HG02798 (cell line): ENCODE data around the gene NTMT2.
"Not testable (repeated sequence)": the region's sequence is repeated elsewhere in the genome, so short reads cannot be mapped to it uniquely, and the experiment has no call there.

Source experiments
- ATAC-seq: cut with Tn5 transposase; IDR thresholded peaks from one replicate; pipeline ENCODE4 v1.9.1; 2021; ENCODE audit warnings: mild to moderate bottlenecking; ENCODE audit not compliant: unreplicated experiment, poor library complexity

Gene NTMT2

DNA sequence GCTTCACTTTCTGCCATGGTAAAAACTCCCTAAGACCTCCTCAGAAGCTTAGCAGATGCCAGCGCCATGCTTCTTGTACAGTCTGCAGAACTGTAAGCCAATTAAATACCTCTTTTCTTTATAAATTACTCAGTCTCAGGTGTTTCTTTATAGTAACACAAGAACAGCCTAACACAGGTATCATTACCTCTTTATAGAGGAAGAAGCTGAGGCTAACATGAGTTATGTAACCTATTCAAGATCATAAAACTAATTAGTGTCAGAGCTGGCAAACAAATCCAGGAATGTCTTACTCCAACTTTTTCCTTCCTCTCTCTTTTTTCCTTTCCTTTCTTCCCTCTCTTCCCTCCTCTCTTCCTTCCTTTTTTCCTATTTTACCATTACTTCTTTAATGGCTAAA is 9.3 kb downstream of the NTMT2 start:
- ATAC-seq, result no peak

DNA sequence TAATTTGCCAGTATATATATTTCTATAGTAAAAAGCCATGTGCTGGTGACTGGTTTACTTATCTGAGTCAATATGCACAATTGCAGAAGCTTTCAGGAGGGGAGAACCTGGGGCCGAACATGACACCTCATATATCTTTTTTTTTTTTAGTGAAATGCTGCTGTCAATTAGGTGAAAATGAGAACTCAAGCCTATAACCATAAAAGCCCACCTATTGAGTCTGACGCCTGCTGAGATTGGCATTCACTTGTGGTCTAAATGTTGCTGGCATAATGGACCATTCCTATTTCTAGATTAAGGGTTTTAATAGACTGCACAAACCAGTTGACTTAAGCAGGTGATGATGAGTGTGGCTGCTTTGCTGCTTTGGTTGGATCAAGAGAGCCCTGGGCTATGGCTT is 10.8 kb downstream of the NTMT2 start:
- ATAC-seq, result no peak

DNA sequence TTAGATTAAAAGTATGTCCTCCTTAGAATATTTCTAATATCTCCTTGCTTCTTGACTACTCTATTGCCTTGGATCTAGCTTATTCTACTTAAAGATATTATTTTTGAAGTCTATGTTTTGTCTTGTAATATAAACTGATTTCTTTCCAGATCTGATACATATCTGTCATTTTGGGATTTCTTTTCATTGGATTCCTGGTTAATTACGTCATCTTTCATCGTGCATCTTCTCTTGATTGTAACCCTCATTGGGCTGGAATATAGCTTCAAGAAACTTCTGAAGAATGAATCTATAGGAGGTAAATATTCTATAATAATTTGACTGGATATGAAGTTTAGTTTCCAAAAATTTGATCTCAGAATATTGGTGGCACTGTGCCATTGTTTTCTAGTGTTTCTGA is 12.1 kb downstream of the NTMT2 start:
- no peak for ATAC-seq

DNA sequence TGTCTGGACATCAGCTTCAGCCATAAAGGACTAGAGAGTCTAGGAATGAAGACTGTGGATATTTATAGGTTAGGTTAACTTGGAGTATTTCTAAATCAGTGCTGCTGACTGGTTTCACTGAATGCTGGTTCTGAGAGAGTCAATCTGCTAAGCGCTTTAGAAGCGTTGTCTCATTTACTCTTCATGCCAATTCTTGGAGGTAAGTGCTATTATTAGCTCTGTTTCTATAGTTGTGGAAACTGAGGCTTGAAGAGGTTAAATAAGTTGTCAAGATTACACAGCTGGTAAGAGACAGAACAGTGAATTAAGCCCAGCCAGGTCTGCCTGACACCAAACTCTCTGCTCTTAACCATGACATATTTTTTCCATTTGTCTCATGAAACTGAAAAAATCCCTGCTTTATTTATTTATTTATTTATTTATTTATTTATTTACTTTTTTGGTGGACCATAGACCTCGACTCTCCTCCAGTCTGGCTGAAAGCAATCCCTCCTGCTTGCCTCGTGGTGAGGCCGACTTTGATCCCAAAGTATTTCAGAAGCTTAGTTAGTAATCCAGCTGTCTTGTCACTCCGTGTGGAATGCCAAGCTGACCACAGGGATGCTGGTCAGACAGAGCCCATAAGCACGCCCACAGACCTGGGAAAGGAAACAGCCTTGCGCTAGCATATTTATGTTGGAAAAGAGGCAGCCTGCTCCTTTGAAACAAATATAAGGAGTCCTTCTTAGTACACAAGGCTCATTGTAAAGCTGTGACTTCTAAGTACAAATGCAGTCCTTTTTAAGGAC is 16.9 kb downstream of the NTMT2 start:
- no peak for ATAC-seq

DNA sequence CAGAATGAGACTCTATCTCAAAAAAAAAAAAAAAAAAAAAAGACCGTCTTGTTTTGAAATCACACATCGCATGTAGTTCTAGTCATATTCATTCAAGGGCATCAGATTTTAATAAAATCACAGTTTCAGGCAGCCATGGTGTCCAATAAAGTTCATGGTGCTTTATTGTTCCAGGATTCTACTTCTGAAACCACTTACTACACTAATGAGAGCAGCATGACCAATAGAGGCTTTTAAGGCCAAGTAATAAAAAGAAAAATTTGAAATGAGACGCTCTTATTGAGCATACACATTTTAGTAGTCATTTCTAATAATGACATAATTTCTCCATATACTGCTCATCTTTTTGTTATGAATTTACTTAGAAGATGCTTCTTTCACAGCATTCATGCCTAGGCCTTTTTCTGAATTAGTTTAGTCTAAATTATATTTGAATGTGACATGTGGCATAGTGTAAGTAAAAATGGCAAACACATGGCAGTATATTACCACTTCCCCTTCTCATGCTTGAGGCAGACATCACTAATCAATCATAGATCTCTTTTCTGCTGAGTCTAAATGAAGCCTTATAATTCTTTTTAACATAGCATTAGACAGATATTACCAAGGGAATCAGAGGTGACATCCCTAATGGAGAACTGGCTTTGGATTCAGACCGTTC is 18.5 kb downstream of the NTMT2 start:
- ATAC-seq, result no peak

DNA sequence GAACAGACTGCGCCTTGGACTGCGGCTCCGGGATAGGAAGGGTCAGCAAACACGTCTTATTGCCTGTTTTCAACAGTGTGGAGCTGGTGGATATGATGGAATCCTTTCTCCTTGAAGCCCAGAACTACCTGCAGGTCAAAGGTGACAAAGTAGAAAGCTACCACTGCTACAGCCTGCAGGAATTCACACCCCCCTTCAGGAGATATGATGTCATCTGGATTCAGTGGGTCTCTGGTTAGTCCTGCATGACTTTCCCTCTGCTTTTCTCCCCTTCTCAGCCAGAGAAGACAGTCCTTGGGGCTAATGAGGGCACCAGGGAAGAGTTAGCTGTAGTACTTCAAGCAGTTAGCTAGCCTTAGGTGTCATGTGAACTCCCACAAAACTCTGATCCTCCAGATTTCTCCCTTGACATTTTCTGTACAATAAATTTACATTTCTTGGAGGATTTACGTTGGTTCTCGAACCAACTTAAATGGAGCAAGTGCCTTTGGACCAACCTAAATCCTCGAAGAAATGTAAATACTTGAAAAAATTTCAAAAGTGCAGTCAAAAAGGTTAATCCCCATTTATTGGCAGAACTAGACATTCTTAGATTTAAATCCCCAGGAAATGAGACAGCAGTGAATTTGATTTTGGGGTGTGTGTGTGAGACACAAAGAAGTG is 20.9 kb downstream of the NTMT2 start:
- ATAC-seq, result no peak

DNA sequence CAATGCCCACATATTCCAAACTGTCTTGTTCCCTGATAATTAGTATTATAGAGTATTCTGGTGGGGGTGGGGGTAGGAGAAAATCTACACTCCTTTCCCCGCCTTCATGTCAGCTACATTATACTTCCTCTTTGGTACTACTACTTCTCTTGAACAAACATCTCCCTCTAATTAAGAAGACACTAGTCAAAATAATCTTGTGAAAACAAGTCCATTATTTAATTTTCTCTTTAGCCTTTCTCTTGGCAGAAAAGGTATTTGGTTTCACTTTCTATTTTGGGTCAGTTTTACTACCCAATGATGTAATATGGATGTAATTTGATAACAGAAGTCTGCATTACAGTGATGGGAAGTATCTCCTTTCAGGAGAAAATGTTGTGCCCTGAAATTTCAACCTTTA is 22.5 kb downstream of the NTMT2 start:
- ATAC-seq, result no peak

DNA sequence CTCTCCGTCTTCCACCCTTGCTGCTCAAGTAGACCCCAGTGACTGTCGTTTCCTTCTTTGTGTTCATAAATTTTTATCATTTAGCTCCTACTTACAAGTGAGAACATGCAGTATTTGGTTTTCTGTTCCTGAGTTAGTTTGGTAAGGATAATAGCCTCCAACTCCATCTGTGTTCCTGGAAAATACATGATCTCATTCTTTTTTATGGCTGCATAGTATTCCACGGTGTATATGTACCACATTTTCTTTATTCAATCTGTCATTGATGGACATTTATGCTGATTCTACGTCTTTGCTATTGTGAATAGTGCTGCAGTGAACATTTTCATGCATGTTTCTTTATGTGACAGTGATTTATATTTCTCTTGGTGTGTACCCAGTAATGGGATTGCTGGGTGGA is 24.8 kb downstream of the NTMT2 start:
- ATAC-seq, result not testable (repeated sequence)

DNA sequence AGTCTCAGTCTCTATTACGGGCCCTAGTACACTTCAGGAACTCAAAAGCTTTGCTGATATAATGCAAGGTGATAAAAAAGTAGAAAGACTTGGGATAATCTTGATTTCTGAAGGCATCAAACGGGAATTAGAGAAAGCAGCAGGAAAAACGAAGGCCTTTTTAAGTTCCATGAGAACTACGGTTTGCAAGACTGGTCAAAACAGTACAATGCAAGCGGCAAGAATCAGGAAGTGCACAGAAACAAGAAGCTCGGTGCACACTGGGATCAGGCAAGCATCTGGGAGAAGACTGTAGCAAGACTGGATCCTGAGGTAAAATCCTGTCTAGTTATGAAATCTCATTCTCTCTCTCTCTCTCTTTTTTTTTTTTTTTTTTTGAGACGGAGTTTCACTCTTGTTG is 28.6 kb downstream of the NTMT2 start:
- ATAC-seq, result no peak

DNA sequence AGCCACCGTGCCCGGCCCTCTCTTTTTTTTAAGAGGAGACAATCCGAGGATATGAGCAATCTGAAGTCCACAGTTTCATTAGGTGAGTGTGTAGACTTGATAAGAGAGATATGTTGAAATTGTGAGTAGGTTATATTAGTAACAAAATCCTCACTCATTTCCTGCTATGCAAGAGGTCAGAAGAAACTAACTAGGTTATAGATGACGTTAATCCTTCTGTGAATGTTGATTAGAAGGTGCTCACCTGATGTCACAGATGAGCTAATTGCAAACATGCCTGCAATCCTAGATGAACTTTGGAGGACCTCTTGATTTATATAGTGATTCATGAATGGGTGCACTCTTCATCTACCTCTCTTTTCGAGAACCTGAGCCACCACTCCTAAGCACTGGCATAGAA is 29.3 kb downstream of the NTMT2 start:
- no peak for ATAC-seq

DNA sequence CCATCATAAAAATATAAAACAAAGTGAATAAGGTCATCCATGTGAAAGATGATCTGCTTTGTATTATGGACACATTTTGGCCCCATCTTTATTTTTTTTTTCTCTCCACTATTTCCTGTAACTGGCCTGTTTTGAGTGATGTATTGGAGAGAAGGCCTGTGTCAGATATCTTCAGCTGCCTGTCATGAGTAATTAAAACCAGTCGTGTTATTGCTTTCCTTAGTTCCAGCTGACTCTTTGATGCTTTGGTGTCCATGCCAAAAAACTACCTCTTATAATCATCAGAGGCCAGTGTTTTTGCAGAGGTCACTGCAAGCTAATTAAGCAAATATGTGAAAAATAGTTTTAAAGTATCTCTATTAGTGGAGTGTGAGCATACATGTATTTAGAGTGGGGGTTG is 29.7 kb downstream of the NTMT2 start:
- no peak for ATAC-seq

DNA sequence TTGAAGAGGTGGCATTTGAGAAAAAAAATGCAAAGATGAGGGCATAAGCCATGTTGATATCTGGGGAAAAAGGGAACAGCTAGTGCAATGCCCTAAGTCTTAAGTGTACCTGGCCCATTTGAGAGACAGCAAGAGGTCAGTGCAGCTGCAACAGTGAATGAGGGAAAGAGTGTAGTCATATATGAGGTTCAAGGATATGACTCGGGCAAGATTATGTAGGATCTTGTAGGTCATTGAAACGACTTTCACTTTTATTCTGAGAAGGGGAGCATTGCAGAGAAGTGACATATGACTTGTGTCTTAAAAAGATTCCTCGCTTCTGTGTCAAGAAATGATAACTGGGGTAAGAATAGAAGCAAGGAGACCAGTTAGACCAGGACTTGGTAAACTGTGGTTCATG is 31.0 kb downstream of the NTMT2 start:
- no peak for ATAC-seq

DNA sequence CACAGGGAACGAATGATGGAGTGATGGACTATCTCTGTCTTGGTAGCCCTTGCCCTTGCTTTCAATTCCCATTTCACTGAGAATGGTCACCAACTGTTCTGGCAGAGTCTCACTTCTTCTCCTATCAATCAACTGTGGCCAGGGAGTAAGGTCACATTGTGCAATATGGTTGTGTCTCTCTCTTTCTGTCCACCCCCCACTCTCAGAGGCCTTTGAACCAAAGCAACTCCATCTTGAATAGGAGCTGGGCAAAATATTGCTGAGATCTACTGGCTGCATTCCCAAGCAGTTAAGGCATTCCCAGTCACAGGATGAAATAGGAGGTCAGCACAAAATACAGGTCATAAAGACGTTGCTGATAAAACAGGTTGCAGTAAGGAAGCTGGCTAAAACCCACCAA is 36.7 kb downstream of the NTMT2 start:
- ATAC-seq, result no peak

DNA sequence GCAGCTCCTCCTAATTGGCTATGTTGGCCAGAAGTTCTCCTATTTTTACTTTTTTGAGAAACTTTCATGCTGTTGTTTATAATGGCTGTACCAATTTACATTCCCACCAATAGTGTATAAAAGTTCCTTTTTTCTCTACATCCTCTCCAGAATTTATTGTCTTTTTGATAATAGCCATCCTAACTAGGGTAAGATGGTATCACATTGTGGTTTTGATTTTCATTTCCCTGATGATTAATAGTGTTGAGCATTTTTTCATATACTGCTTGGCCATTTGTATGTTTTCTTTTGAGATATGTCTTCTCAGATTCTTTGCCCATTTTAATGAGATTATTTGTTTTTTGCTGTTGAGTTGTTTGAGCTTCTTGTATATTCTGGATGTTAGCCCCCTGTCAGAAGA is 46.8 kb downstream of the NTMT2 start:
- no peak for ATAC-seq

DNA sequence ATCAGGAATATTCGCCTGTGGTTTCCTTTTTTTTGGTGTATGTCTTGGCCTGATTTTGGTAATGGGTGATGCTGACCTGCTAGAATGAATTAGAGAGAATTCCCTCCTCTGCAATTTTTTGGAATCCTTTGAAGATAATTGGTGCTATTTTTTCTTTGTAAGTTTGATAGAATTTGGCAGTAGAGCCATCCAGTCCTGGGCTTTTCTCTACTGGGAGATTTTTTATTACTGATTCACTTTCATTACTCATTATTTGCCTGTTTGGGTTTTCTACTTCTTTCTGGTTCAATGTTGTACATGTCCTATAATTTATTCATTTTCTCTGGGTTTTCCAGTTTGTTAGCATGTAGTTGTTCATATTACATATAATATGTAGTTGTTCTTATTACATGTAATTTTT is 48.7 kb downstream of the NTMT2 start:
- ATAC-seq, result no peak

DNA sequence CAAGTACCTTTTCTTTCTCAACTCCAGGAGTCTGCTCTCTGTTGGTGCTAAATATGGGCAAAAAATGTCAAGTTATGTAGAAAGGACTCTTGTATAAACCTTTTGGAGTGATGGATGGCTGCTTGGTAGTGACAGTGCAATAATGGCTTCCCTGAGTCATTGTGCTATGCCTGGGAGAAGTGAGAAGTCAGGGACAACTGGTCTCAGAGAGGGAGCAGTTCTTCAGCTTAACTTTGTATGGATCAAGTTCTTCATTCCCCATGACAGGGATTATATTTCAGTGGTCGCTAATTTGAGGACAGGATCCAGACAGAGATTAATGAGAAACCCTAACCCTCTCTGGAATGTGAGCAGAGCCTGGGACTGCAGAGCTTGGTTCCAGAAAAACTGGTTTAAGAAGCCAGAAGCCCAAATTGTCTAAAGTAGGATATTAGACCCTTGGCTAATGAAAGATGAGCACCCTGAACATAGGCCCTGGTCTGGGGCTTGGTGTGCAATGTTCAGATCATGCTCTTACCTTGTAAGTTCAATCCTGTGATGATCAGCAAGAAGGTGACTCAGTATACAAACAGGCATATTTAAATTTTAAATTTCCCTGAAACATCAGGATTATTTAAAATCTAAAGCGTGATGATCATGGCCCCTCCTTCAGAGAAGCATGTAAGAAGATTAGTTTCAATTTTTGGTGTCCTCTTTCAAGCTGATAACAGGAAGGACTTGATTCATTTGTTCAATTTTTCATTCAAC is 50.9 kb downstream of the NTMT2 start:
- ATAC-seq, result no peak

DNA sequence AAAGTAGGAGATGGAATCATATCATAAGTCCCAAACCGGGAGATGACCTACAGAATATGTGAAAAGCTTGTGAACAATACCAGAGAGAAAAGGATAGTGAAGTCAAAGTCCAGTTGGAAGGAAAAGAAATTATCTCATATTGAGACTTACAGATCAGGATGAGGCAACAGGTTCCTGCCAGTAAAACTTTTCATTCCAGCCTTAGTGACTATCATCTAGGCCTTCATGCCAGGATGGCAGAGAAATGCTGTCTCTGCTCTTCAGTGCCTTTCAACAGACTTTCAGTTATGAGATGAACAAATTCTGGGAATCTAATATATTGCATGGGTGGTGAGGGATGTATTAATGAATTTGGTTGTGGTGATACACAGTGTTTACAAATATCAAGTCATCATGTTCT is 52.3 kb downstream of the NTMT2 start:
- ATAC-seq, result no peak

DNA sequence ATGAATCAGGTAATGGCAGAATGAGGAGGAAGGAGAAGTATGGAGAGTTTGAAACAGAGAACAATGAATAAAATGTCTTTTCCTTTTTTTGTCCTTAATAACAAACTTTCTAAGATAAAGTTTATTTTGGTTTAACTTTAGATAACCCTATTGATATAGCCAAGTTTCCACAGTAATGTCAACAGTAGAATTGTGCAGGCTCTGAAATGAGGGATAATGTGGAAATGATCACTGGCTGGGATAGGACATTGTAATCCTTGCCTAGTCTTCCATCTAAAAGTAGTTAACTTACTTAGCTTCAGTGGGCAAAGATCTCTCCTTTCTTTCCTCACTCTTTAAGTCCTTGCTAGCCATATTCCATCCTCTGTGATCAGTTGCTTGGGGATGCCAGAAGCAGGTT is 52.8 kb downstream of the NTMT2 start:
- no peak for ATAC-seq

DNA sequence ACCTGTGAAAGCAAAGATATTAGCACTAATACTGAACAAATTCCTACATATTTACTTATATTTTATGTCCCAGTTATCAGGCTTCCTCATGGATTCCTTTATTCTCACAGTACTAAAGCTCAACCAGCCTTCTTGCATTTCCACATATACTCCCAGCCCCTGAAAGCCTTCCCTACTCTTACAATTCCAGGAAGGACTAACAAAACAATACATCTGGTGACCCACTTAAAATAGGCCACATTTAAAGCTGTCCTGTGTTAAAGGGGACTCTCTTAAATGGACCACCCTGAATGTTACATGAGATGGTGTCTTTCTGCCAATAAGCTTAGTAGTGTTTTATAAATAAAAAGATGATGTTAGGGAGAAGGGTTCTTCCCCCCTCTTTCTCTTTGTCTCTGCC is 54.4 kb downstream of the NTMT2 start:
- ATAC-seq, result no peak

DNA sequence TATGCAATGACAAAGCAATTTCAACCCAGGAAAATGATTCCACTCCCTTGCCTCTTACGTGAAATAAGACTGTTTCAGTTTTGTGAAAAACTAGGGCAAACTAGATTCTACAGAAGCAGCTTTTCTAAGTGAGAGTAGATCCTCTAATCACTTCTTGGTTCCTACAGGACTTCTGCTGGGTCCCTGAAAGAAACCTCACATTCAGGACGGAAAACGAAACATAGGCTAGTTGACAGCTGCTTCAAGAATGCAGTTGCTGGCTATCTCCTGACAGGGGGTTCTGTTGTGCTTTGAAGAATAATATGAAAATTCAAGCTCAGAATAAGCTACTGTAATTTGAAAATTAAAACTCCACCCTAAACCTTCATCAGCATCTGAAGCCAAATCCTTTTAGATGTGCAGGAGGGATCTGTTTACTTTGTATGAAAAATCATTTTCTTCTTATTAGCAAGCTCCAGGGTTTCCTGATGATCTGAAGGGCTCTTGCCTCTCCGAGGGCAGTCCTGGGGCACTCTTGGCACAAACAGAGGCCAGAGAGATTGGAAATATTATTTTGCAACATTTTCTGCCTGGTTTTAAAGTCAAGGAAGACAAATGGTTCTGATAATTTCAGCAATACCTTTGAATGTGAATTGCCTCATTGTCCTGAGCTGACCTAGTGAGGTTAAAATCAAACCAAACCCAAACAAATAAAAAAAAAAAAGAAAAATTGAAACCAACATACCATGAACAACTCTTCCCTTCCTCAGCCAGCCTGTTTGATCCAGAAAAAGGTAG is 55.0 kb downstream of the NTMT2 start:
- no peak for ATAC-seq
